ENCODE data around the gene KLHDC7B. TPM values are rescaled to one million over a fixed set of nuclear protein-coding genes. Genes with fewer than 3 reads are reported as not detected.

Gene KLHDC7B
- total and polyA plus RNA-seq, 2 donors (not counting 3 experiments of a cell fraction or from before 2014, with no cell fraction given) = not detected

GRCh38 chr22:50522208-50522805, 23.4 kb upstream of the KLHDC7B start:
- POLR2A ChIA-PET = interaction anchor here (1.1 kb wide), 1 partner anchor 14 kb away, joined by 4 read pairs; the partner anchor contains the start of genes LMF2 and NCAPH2
- no peak for FAIRE-seq
- no peak for DNase-seq (ENCODE audit: low read depth, low spot score)

More at GRCh38 chr22:50522208-50522805, 23.4 kb upstream of the KLHDC7B start:
- H3K27ac ChIP-seq (ENCODE audit: insufficient read depth, low read depth, low read length) = no peak overlapping the region
- H3K4me1 ChIP-seq (ENCODE audit: control insufficient read depth, extremely low read depth, insufficient read depth, low read length) = peaks cover 12% of the 10 kb centered on the region
- H3K36me3 ChIP-seq (ENCODE audit: control insufficient read depth in 2 of 2, extremely low read depth in 1 of 2, insufficient read depth in 2 of 2, low read length in 2 of 2) = peaks cover 0 to 27% of the 10 kb centered on the region in 2 experiments
- TF ChIP-seq MYC (IDR thresholded peaks at IDR 0.05; ENCODE audit: low read depth, low read length) = no peak
- no peak for TF ChIP-seq EZH2 (IDR thresholded peaks at IDR 0.05; ENCODE audit: borderline replicate concordance, low read depth, low read length, severe bottlenecking)
- no peak for TF ChIP-seq POLR2AphosphoS5 (IDR thresholded peaks at IDR 0.05; ENCODE audit: insufficient read depth, low read depth, low read length)
- no peak for TF ChIP-seq CTCF (IDR thresholded peaks at IDR 0.05; ENCODE audit: extremely low read depth in 1 of 2, insufficient read depth in 1 of 2, low read depth in 1 of 2, low read length in 2 of 2)
- no peaks in the 10 kb centered on the region for H3K27me3 ChIP-seq (ENCODE audit: control insufficient read depth in 2 of 2, insufficient read depth in 2 of 2, low read length in 2 of 2)
- H3K9me3 ChIP-seq (replicated peaks; ENCODE audit: control insufficient read depth, insufficient read depth, low read length) = no peaks in the 10 kb centered on the region
- H3K9me1 ChIP-seq (replicated peaks; ENCODE audit: control insufficient read depth, extremely low read depth, insufficient read depth, low read length) = no peaks in the 10 kb centered on the region
- peaks cover 10% of the 10 kb centered on the region for H3K79me2 ChIP-seq (ENCODE audit: control insufficient read depth, insufficient read depth, low read length)
- no peak overlapping the region for H2AFZ ChIP-seq (ENCODE audit: low read depth, low read length)
- H4K20me1 ChIP-seq (replicated peaks; ENCODE audit: control insufficient read depth, extremely low read depth, insufficient read depth, low read length) = no peaks in the 10 kb centered on the region
- intact Hi-C loops (cut with micrococcal nuclease) (no loop called here), dilution Hi-C loops (cut with MboI; ENCODE audit: extremely low pct_ligation_motif_present, low sequenced_read_pairs) (no loop called here)
- no peak overlapping the region for H3K4me2 ChIP-seq (ENCODE audit: insufficient read depth, low read length)
- no peak overlapping the region for H3K4me3 ChIP-seq (replicated peaks in 1 of 3; ENCODE audit: insufficient read depth in 1 of 3, low read depth in 1 of 3, low read length in 3 of 3)
- BruUV-seq (replicated peaks) = no TSS peak
- H3K9ac ChIP-seq (replicated peaks; ENCODE audit: extremely low read depth, insufficient read depth, low read length) = no peak overlapping the region
- CTCF ChIA-PET = interaction anchor here (0.7 kb wide), 1 partner anchor 17 kb away, joined by 3 read pairs; no protein-coding TSS in a partner anchor

Measured in endothelial cell of umbilical vein (primary cell).